ENCODE data around the gene IGFBP2.

Gene IGFBP2

DNA sequence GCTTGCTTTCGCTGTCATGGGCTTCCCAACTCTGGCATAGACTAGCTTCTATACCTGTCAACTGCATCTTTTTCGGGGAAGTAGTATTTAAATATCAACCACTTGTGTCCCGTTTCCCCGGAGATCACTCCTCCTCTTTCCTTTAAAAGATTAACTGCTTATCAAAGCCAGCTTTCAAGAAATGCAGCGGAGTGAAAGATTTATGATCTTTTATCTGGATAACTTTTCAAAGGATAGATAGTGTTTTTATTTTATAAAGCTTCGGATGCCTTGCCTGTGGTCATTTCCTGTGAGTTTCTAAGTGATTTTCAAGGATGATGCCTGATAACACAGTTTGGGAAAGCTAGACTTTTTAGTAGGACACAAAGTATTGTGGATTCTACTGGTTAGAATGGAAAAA, 65.1 kb downstream of the IGFBP2 start:
- DNase-seq (ENCODE audit: extremely low spot score), result no peak
- CTCF ChIA-PET, result interaction anchor here (0.6 to 1.8 kb wide), 9 partner anchors 11 to 955 kb away, joined by 3 to 12 read pairs (median 4); no protein-coding TSS in a partner anchor

DNA sequence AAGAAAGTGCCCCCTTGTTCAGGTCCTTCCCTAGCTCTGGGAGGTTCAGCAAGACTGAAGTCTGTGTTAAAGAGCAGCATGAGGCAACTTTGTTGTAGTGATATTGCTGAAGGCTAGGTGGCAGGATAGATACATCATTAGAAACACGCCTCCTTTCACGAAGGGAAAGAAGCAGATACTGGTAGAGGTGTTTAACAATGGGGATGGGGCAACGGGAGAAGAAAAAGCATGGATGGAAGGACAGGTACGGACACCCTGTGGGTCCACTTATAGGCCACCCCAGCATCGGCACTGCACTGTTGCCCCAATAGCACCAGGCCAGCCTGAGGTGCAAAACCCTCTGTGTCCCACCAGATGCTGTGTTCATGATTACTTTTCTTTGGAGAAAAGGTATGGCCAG, 65.7 kb downstream of the IGFBP2 start:
- DNase-seq (ENCODE audit: extremely low spot score), result peak; percentile 55
- no peak for TF ChIP-seq SP1 (IDR thresholded peaks at IDR 0.05)
- no peak for TF ChIP-seq ELF4 (IDR thresholded peaks at IDR 0.05)
- TF ChIP-seq NFRKB (IDR thresholded peaks at IDR 0.05), result no peak
- TF ChIP-seq FOXM1 (IDR thresholded peaks at IDR 0.05; ENCODE audit: borderline replicate concordance), result no peak
- TF ChIP-seq CTBP1 (IDR thresholded peaks at IDR 0.05; ENCODE audit: borderline replicate concordance), result no peak
- ChIA-PET POLR2A (no interaction called here), CTCF (interaction anchor here (0.6 to 1.8 kb wide), 5 partner anchors 11 to 812 kb away, joined by 3 to 12 read pairs (median 4); no protein-coding TSS in a partner anchor)

More for the DNA sequence above, 65.1 kb downstream of the IGFBP2 start:
- POLR2A ChIA-PET, result interaction anchor here (0.8 kb wide), 1 partner anchor 552 kb away, joined by 3 read pairs; no protein-coding TSS in a partner anchor
- TF ChIP-seq FOXM1 (IDR thresholded peaks at IDR 0.05; ENCODE audit: borderline replicate concordance) (no peak), BHLHE40 (IDR thresholded peaks at IDR 0.05; ENCODE audit: borderline replicate concordance) (no peak), ARNT (IDR thresholded peaks at IDR 0.05) (no peak), CTBP1 (IDR thresholded peaks at IDR 0.05; ENCODE audit: borderline replicate concordance) (no peak), LEF1 (IDR thresholded peaks at IDR 0.05; ENCODE audit: borderline replicate concordance) (no peak), NFRKB (IDR thresholded peaks at IDR 0.05) (no peak), HDGF (IDR thresholded peaks at IDR 0.05; ENCODE audit: borderline replicate concordance) (no peak), TARDBP (IDR thresholded peaks at IDR 0.05) (no peak), SP1 (IDR thresholded peaks at IDR 0.05) (no peak)
- TF ChIP-seq, protein P1, sequence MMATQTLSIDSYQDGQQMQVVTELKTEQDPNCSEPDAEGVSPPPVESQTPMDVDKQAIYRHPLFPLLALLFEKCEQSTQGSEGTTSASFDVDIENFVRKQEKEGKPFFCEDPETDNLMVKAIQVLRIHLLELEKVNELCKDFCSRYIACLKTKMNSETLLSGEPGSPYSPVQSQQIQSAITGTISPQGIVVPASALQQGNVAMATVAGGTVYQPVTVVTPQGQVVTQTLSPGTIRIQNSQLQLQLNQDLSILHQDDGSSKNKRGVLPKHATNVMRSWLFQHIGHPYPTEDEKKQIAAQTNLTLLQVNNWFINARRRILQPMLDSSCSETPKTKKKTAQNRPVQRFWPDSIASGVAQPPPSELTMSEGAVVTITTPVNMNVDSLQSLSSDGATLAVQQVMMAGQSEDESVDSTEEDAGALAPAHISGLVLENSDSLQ (IDR thresholded peaks at IDR 0.05), result no peak

DNA sequence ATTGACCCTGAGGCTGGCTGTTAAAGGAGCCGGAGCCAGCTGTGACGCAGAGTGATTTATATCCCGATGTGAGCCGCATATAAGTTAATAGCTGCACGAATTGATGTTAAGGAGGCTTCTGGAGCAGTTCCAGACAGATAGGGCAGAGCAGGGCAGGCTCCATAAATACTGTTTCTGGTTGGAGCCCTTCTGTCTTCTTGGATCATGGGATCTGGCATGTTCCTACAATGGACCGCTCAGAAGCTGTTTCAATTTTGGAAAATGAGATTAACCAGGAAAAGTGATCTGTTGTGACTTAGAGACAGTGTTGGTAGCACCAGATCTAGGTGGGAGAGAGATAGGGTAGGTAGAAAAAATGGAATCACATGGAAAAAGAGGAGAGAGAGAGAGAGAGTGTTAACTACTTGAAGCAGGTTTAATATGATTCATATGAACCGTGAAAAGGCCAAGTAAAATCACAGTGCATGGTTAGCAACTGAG, 66.9 kb downstream of the IGFBP2 start:
- TF ChIP-seq NFRKB (IDR thresholded peaks at IDR 0.05), result no peak
- no peak for TF ChIP-seq BHLHE40 (IDR thresholded peaks at IDR 0.05; ENCODE audit: borderline replicate concordance)
- no peak for TF ChIP-seq SUZ12 (IDR thresholded peaks at IDR 0.05)
- TF ChIP-seq FOXA1 (IDR thresholded peaks at IDR 0.05), result no peak
- no peak for TF ChIP-seq CTBP1 (IDR thresholded peaks at IDR 0.05; ENCODE audit: borderline replicate concordance)
- no peak for TF ChIP-seq HDGF (IDR thresholded peaks at IDR 0.05; ENCODE audit: borderline replicate concordance)
- TF ChIP-seq ELF4 (IDR thresholded peaks at IDR 0.05), result no peak
- TF ChIP-seq FOXM1 (IDR thresholded peaks at IDR 0.05; ENCODE audit: borderline replicate concordance), result no peak
- TF ChIP-seq, protein P1 (IDR thresholded peaks at IDR 0.05), result peak; percentile 94
- TF ChIP-seq TARDBP (IDR thresholded peaks at IDR 0.05), result no peak
- TF ChIP-seq SP1 (IDR thresholded peaks at IDR 0.05), result no peak
- peak; percentile 71; the same call in 1 of the 2 replicates for TF ChIP-seq ARNT (IDR thresholded peaks at IDR 0.05)
- no peak for TF ChIP-seq L3MBTL2 (conservative IDR thresholded peaks at IDR 0.05)
- no peak for TF ChIP-seq ZNF384 (IDR thresholded peaks at IDR 0.05)
- TF ChIP-seq LEF1 (IDR thresholded peaks at IDR 0.05; ENCODE audit: borderline replicate concordance), result no peak
- CTCF ChIA-PET, result interaction anchor here (0.5 to 1.2 kb wide), 6 partner anchors 13 to 811 kb away, joined by 3 to 4 read pairs (median 3); no protein-coding TSS in a partner anchor
- POLR2A ChIA-PET, result no interaction called here
- DNase-seq (ENCODE audit: extremely low spot score), result peak; percentile 26

DNA sequence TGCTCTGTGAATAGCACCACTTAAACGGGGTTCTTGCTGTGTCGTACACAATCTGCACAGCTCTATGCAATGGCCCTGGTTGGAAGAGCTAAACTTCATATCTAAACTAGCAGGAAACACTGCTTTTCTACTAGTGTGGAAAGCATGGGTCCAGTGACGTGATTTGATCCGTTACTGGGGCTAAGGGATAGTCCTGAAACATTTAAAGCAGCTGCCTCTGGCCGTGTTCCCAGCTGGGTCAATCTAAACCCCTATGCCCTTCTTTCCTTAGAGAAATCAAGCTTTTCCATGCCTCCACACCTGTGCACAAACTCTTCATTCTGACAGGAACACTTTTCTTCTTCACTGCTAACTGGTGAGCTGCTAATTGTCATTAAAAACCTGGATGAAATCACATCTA, 67.6 kb downstream of the IGFBP2 start:
- no peak for TF ChIP-seq HDGF (IDR thresholded peaks at IDR 0.05; ENCODE audit: borderline replicate concordance)
- TF ChIP-seq, protein P1 (IDR thresholded peaks at IDR 0.05), result no peak
- no peak for TF ChIP-seq TARDBP (IDR thresholded peaks at IDR 0.05)
- TF ChIP-seq FOXK2 (IDR thresholded peaks at IDR 0.05), result no peak
- TF ChIP-seq SP1 (IDR thresholded peaks at IDR 0.05), result no peak
- no peak for TF ChIP-seq FOXA1 (IDR thresholded peaks at IDR 0.05)
- no peak for TF ChIP-seq CTBP1 (IDR thresholded peaks at IDR 0.05; ENCODE audit: borderline replicate concordance)
- no peak for TF ChIP-seq ELF4 (IDR thresholded peaks at IDR 0.05)
- TF ChIP-seq NFRKB (IDR thresholded peaks at IDR 0.05), result no peak
- no peak for TF ChIP-seq LEF1 (IDR thresholded peaks at IDR 0.05; ENCODE audit: borderline replicate concordance)
- no peak for TF ChIP-seq ARNT (IDR thresholded peaks at IDR 0.05)
- TF ChIP-seq SUZ12 (IDR thresholded peaks at IDR 0.05), result no peak
- TF ChIP-seq ZNF384 (IDR thresholded peaks at IDR 0.05), result no peak
- no peak for TF ChIP-seq FOXM1 (IDR thresholded peaks at IDR 0.05; ENCODE audit: borderline replicate concordance)
- TF ChIP-seq BHLHE40 (IDR thresholded peaks at IDR 0.05; ENCODE audit: borderline replicate concordance), result no peak
- no peak for TF ChIP-seq L3MBTL2 (conservative IDR thresholded peaks at IDR 0.05)

DNA sequence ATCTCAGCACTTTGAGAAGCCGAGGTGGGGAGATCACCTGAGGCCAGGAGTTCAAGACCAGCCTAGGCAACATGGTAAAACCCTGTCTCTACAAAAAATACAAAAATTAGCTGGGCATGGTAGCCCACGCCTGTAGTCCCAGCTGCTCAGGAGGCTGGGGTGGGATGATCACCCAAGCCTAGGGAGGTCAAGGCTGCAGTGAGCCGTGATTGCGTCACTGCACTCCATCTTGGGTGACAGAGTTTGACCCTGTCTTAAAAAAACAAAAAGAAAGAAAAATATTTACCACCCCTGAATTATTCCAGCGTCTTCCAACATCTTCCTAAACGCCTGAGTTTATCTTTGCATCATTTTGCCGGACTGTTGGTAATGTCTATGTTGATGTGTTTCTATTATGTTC, 68.3 kb downstream of the IGFBP2 start:
- CTCF ChIA-PET, result interaction anchor here (0.6 kb wide), 1 partner anchor 1571 kb away, joined by 3 read pairs; no protein-coding TSS in a partner anchor
- DNase-seq (ENCODE audit: extremely low spot score), result no peak
- POLR2A ChIA-PET, result no interaction called here
- TF ChIP-seq FOXK2 (IDR thresholded peaks at IDR 0.05), result no peak
- TF ChIP-seq FOXM1 (IDR thresholded peaks at IDR 0.05; ENCODE audit: borderline replicate concordance), result no peak

More for the DNA sequence above, 67.6 kb downstream of the IGFBP2 start:
- no peak for DNase-seq (ENCODE audit: extremely low spot score)
- CTCF ChIA-PET, result interaction anchor here (0.6 to 0.9 kb wide), 3 partner anchors 13 to 1572 kb away, joined by 3 to 4 read pairs (median 3); no protein-coding TSS in a partner anchor
- POLR2A ChIA-PET, result interaction anchor here (0.6 kb wide), 1 partner anchor 217 kb away, joined by 4 read pairs; no protein-coding TSS in a partner anchor

DNA sequence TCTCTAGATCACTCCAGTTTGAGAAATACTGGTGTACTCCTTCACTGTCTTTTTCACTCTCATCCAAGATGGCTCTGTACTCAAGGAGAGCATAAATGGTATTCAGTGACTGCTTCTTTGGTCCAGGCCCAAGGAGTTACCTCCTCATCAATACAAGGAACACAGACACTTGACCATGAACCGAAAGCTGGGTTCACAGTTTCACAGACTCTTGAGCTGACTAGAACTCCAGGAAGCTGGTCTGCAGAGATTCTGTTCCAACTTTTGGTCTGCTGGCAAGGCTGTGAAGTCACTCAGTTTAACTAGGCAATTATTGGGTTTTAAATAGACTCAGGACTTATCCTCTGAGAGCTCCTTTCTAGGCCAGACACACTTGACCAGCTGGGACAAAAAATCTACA, 69.5 kb downstream of the IGFBP2 start:
- CTCF ChIA-PET, result no interaction called here
- TF ChIP-seq NFRKB (IDR thresholded peaks at IDR 0.05) (no peak), ZNF384 (IDR thresholded peaks at IDR 0.05) (no peak), FOXA1 (IDR thresholded peaks at IDR 0.05) (no peak), L3MBTL2 (conservative IDR thresholded peaks at IDR 0.05) (no peak), TARDBP (IDR thresholded peaks at IDR 0.05) (no peak), LEF1 (IDR thresholded peaks at IDR 0.05; ENCODE audit: borderline replicate concordance) (no peak), CTBP1 (IDR thresholded peaks at IDR 0.05; ENCODE audit: borderline replicate concordance) (no peak), FOXM1 (IDR thresholded peaks at IDR 0.05; ENCODE audit: borderline replicate concordance) (no peak), SUZ12 (IDR thresholded peaks at IDR 0.05) (no peak), ELF4 (IDR thresholded peaks at IDR 0.05) (no peak), ARNT (IDR thresholded peaks at IDR 0.05) (no peak), HDGF (IDR thresholded peaks at IDR 0.05; ENCODE audit: borderline replicate concordance) (no peak), FOXK2 (IDR thresholded peaks at IDR 0.05) (no peak), SP1 (IDR thresholded peaks at IDR 0.05) (no peak), BHLHE40 (IDR thresholded peaks at IDR 0.05; ENCODE audit: borderline replicate concordance) (no peak)
- TF ChIP-seq, protein P1 (IDR thresholded peaks at IDR 0.05), result no peak
- POLR2A ChIA-PET, result no interaction called here
- no peak for DNase-seq (ENCODE audit: extremely low spot score)

All from HEK293T (cell line).